HG02938 (cell line): ENCODE data around the gene EVC2.

ENCODE experiments used
- ATAC-seq: cut with Tn5 transposase; IDR thresholded peaks from one replicate; pipeline ENCODE4 v1.9.1; 2021; ENCODE audit warnings: mild to moderate bottlenecking, moderate library complexity; ENCODE audit not compliant: unreplicated experiment

EVC2 gene

DNA sequence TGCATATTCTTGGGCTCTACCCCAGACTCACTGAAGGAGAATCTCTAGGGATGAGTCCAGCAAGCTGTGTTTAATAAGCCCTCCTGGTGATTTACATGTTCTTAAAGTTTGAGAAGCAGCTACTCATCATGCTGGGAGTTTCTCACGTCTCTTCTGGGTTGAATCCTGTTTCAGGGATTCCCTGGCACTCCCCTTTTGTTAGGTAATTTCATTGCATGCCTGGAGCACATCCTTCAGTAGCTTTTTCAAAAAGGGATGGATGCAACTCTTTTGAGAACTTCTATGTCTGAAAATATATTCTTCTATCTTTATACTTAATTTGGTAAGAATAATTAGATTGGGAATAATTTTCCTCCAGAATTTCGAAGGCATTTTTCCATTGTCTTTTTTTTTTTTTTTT is 7.0 kb upstream of the EVC2 start:
- ATAC-seq = no peak

DNA sequence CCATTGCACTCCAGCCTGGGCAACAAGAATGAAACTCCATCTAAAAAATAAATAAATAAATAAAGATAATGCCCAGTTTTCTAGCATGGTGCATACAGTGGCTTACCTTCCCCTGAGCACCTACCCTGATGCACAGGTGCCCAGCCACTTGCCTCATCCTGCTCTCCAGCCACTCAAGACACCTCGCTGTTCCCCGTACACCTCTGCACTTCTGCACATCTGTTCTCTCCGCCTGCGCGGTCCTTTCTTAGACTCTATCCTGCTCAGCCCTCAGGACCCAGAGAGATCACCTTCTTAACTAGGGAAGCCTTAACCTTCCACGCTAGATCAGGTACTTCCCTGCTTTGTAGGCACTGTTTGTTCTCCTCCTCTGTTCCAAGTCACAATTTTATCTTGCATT is 5.5 kb upstream of the EVC2 start:
- ATAC-seq = no peak

DNA sequence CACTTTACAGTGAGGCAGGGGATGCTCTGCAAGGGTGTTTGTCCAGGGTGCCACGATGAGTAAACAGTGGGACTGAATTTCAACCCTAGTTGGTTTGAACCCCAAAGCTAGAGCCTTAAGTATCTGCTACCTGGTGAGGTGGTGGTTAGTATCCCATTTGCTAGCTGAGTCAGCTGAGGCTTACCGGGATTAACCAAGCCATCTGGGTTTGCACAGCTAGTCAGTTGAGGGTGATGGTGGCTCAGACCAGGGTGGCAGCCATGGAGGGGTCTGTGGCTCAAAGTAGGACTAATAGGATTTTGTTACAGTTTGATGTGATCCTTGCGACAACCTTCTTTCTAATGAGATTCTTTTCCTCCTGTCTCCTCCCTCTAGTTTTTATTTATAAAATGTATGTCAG is 4.6 kb upstream of the EVC2 start:
- ATAC-seq = no peak

DNA sequence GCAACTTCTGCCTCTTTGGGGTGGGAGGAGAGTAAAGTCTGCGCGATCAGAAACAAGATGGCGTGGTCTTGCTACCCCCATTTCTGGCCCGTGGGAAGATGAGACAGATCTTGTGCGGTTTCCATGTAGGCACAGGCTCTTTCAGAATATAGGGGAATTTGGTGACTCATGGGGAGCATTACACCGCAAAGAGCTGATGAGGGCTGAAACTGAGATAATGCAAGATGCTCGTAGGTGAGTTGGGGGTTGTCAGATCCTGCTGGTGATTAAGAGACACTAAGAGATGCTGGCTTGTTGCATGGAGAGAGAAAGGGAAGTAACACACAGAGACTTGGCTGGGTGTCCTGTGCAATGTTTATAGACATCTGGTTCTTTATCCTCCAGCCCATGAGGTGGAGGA is 4.2 kb upstream of the EVC2 start:
- ATAC-seq = peak; percentile 55

DNA sequence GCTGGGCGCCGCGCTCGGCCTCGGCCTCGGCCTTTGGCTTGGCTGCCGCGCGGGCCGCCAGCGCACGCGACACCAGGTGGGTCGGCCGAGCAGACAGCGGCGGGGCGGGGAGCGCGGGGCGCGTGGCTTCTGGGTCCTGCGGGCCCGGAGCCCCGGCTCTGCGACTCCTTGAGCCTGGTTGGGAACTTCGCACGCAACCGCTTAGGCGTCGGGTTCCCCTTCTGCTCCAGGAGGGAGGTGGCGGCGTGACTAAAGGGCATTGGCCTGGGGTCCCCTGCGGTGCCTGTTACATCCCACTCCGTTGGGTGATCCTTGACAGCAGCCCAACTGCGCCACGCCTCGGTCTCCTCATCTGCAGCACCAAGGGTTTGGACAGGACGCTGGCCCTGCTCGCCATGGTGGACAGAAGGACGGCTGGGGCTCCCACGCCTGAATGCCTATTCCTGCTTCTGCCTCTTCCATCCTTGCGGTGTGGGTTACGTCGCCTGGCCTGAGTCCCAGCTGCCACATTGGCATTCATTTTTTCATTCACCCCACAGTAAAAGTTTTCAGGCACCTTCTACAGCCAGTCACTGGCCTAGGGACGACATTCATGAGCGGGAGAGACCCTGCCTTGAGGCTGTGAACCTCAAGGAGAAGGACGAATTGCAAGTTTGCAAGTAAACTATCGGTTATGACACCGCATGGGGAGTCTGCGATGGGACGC is 3.3 kb upstream of the EVC2 start:
- no peak for ATAC-seq

DNA sequence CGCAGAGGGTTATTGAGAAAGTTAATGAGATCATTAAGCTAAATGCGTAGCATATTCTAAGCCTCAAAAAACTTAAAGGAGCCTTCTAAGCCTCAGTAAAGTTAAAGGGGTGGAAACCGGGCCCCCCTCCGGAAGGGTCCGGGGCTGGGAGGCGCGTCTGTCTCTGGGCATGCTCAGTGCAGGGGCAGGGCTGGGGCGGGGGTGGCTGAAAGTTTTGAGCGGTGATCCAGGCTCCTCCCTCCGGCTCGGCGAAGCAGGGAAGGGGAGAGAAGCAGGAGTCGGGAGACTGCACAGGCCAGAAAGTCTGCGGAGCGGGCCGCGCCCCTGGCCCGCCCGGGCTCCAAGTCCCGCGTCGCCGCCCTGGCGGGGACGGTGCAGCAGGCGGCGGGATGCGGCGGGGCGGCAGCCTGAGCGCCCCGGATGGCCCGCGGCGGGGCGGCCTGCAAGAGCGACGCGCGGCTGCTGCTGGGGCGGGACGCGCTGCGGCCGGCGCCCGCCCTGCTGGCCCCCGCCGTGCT is 2.7 kb upstream of the EVC2 start, which contains the start of gene EVC:
Gene EVC, plus strand, starts transcription at position 241 of the 518 bp plus-strand sequence. Its CDS starts 180 bp downstream, at position 421.
- ATAC-seq = no peak

DNA sequence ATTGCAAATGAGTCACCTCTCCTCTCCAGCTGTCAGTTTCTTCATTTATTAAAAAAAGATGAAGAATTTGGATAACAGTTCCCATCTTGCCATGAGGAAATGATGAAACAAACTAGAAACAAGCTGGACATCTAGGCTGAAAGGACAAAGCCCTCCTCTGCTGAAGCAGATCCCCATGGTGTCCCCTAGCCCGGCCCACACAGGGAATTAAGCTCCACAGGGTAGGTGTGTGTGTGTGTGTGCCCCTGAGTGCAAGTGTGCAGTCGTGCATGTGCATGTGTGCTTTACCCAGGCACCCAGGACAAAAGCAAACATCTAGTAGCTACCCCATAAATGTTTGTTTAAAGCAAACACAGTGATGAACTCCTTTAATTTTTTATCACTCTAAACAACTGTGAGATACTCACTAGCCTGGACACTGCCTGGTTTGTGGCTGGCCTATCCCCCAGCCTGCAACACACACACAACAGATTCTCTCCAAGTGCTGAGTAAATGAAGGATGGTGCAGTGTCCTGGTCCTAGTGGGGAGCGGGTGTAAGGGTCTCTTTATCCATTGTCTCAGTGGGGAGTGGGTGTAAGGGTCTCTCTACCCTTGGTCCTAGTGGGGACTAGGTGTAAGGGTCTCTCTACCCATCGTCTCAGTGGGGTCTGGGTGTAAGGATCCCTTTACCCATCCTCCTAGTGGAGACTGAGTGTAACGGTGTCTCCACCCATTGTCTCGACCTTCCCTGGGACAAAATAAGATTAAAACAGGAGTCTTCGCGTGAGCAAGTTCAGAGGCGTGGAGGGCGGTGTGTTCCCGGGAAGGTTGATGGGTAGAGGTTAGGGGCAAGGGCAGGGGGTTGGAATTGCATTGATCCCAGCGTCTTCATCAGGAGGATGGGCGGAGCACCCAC is 2.0 kb upstream of the EVC2 start:
- ATAC-seq = no peak

DNA sequence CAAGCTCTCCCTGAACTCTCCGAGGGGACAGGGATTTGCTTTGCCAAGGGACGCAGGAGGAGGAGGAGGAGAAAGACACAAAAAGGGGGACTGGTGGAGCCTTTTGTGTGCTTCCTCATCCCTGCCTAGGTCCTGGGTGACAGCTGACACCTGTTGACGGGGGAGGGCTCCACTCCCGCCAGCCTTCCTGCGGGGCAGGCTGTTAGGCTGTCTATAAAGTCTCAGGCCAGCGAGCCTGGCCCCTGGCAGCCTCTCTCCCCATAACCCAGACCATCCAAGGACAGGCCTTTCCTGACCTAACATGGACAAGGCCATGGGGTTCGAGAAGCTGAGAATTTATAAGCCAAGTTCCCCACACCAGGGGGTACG is 832 bp upstream of the EVC2 start:
- no peak for ATAC-seq

DNA sequence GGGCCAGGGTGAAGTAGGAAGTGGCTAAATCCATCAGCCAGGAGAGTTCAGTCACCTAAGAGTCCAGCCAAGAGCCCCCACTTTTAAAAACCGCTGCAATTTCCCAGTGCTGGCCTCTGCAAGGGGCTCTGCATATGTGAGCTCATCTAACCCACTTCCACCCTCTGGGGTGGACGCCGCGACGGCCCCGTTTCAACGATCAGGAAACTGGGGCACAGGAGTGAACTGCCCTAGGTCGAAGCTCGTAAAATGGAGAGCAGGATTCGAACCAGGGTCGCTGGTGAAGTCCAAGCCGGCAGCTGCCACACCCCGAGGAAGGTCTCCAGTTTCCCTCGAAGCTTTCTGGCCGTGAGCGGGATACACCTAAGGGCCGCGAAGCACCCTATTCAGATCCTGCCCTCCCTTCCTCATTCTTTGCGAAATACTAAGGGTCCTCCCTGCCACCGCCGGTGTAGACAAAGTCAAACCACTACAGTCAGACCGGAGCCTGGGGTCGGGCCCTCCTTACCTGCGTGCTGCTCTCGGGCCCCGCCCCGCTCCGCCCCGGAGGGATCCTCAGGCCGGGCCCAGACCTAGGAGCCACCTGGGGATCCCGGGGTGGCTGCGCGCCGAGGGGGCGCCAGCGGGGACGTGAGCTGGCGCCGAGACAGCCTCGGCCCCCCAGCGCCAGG is 446 bp downstream of the EVC2 start:
- ATAC-seq = no peak

DNA sequence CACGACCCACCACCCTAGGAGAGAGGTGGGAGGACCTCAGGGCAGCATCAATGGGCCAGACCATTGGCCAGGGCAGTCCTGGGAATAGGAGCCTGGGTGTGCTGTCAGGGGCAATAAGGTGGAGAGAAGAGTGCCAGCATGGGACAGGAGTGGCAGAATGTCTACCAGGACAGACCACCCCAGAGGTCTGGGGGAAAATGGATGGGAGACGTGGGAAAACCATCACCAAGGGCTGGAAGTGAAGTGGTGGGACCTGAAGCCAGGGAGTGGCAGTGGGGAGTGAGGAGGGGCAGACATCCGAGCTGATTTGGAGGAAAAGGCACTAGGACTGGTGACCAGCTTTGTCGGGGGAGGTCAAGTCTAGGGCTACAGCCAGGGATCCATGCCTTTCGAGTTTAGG is 993 bp downstream of the EVC2 start:
- no peak for ATAC-seq

DNA sequence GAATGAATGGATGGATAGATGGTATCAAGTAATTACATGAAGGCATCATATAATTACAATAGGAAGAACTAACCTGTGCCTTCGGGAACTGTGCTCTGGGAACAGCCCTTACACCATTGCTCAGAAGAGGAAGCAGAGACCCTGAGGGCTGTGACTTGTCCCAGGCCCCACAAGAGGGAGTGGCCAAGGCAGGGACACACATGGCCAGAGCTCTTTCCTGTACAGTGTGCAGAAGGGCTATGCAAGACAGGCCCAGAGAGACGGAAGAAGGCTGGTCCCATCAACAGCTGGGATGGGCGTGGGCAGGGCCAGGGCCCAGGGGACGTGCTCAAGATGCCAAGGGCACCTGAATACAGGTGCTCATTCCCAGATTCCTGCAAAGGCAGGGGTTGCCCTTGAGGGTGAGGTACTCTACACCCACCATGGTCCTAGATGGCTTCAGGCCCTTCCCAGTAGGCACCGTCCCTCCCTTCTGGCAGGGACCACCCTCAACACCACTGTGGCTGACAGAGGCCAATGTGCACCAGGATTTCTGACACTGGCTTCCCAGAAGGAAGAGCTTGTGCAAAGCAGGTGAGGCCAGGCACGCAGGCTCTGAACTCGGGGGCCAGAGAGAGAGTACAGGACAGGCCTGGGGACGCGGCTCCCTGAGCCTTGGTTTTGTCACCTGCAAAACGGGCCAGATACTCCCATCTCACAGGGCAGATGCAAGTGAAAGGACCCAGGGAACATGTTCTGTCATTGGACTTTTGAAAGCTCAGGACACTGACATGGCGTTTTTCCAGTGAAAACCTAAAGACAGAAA is 1.7 kb downstream of the EVC2 start:
- no peak for ATAC-seq

DNA sequence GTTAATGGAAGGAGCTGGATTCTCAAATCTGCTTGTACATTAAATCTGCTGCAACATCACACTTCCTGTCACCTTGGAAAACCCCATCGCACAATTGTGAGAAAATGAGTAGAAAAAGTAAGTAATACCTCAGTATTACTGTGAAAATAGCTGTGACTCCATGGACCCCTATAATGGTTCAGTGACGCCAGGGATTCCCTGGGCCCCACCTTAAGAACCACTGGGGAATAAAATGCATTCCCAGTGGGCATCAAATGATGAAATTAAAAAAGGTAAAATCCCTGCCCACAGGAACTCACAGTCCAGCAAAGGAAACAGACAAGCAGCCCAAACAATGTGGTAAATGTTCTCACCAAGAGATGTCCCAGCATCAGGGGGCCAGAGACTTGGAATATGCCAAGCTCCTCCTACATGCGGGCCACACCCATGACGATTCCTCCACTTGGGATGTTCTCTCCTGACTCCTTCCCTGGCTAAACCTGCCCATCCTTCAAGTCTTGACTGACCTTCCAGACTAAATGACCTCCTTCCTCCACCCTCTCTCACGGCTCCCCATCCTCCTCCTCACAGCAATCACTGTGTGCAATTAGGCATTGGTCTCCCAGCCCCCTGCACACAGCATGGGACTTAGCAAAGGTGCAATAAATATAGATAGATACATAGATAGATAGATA is 2.6 kb downstream of the EVC2 start:
- ATAC-seq = no peak

DNA sequence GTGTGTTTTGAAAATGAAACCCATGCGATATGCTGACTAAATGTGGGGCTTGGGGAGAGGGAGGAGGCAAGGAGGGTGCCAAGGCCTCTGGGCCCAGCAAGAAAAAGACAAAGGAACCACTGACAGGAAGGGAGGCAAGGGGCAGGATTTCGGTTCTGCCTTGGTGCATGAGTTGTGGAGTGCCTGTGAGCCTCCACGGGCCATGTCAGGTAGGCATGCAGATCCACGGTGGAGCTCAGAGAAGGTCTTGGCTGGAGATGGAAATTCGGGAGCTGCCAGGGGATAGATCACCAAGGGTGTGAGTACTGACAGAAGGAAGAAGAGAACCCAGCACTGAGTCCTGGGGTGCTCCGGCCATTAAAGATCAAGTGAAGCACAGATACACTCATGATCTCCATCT is 4.1 kb downstream of the EVC2 start:
- no peak for ATAC-seq

DNA sequence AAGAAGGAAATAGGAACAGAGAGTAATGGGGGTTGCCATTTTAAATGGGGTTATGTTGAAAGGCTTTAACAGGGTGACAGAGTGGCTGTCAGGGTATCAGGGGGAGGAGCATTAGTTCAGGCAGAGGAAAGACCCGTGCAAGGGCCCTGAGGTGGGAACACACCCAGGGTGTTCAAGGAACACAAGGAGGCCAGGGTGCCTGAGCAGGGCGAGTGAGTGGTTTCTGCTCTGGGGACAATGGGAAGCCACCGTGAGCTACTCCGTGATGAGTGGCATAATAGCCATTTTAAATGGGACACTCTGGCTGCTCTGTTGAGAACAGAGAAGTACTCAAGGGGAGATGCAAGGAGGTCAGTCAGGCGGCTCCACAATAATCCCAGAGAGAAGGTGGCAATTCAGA is 4.5 kb downstream of the EVC2 start:
- ATAC-seq = no peak

DNA sequence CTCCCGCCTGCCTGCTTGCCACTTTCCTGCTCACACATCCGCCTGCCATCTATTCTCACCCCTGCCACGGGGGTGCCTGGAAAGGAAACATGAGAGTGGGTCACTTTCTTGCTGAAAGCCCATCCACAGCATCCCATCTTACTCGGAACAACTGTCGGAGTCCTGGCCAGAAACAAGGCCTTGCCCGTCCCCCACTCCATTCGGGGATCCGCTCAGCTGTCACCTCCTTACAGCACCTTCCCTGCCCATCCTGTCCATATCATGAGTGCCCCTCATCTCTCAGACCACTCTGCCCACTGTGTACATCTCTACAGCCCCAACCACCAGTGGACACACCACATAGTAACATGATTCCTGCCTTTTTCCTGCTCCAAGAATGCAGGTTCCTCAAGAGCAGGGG is 6.4 kb downstream of the EVC2 start:
- no peak for ATAC-seq

DNA sequence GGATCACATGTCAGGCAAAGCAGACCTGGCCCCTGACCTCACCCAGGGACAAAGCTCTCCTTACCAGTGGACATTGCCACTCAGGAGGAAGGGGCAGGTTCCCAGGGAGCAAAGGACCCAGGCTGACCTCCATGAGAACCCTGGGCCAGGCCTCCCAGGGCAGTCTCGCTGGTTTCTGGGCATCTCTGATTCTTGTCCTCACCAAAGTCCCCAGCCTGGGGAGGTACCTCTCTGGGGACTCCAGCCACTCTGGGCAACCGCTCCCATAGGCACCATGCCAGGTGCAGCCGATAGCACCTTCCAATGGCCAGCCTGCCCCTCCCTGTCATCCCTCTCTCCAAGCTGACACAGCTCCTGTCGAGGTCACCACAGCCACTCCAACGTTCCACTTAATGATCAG is 7.9 kb downstream of the EVC2 start:
- no peak for ATAC-seq

DNA sequence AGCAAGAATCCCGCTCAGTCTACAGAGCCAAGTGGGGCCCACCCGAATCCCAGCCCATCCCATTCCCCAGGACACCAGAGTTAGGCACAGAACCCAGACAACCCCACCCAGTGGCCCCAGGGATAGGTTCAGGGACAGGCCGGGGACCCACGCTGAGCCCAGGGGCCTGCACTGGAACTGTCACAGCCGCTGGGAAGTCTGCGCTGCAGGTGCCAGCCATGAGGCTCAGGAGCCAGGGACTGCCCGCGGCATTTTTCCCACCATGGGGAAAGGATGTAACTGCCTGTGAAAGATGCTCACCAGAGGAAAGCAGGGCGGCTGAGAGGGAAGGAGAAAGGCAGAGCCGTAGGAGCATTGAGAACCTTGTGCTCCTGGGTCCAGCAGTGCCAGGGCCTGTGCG is 12.0 kb downstream of the EVC2 start:
- no peak for ATAC-seq

DNA sequence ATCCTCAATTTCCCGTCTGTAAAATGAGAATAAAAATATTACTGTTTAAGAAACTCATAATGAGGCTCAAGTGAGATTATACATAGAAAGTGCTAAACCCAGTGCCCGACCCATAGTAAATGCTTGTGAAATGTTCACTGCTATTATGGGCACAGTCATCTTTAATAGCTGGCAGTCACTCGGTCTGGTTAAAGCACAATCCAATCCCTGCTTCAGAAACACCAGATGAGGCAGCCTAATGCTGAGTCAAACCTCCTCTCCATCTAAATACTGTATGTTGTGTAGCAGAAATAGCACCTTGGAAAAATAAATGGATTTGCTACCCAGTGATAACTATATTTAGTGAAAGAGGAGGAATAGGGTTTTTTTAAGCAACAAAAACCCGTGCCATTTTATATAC is 14.5 kb downstream of the EVC2 start:
- ATAC-seq = no peak

DNA sequence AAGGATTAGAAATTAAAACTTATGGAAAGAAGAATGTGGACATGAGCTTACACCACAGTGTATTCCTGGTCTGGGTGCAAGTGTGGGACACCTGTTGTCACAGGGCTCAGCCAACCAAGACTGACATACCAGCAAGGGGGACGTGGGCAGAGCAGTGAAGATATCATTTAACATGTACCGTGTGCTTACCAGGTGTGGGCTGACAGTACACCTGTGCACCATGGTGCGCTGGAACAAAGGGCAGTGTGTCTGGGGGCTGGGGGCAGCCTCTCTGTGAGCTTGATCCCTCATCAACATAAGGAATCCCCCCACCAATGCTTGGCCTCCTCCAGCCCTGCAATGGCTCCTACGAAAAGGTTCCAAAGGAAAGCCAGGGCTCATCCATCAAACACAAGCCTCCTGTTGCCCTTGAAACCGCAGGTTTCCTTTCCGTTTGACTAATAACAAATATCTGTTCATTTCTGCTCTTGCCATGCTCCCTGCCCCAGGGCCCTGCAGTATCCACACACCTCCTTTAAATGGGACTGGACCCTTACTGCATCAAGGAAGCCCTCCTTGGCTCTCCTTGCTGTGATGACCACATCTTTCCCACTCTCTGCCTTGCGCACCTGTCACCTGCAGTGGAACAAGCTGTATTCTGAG is 16.7 kb downstream of the EVC2 start:
- ATAC-seq = no peak

DNA sequence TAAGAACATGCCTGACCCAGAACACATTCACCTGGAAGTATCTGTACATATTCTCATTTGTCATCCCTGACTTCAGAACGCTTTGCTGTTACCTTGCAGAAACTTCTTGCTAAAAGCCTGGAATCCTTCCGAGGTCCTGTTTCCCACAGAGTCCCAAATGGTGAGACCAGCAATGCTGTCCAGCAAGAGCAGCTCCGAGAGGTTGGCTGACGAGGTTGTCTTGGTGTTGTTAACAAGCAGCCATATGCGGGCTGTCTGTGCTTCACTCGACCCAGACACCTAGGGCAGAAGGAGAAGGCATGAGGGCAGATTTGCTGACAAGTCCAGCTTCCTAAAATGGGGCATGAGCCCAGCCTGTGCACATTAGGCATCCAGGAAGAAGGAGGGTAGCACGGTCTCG is 19.3 kb downstream of the EVC2 start:
- ATAC-seq = no peak
